GM12892 (cell line): ENCODE measurements around the gene GALNT9.

ENCODE experiments used
- DNase-seq: peaks from one replicate; pipeline ENCODE4 v3.0.0; 2011; ENCODE audit not compliant: insufficient read length
- FAIRE-seq: peaks from 2 replicates; lab custom pipeline; 2011; peaks lifted over from hg19 to GRCh38; lab: Jason Lieb, UNC
- POLR2A ChIP-seq: IDR thresholded peaks from 2 replicates; pipeline ENCODE4 v1.6.1; 2011; ENCODE audit warnings: low read depth, low read length, control low read depth
- POLR2AphosphoS5 ChIP-seq: IDR thresholded peaks from 2 replicates; pipeline ENCODE4 v1.6.1; 2011; ENCODE audit warnings: low read depth, low read length, control low read depth
- TAF1 ChIP-seq: IDR thresholded peaks from 2 replicates; pipeline ENCODE4 v1.6.1; 2011; ENCODE audit warnings: low read depth, mild to moderate bottlenecking, control low read depth, low read length, borderline replicate concordance

GALNT9 gene

GRCh38 chr12:132172619-132173018 is 156.8 kb downstream of the GALNT9 start:
- DNase-seq = no peak
- TF ChIP-seq POLR2A (no peak), POLR2AphosphoS5 (no peak), TAF1 (no peak)
- no peak for FAIRE-seq

GRCh38 chr12:132171968-132172521 is 157.3 kb downstream of the GALNT9 start:
- TF ChIP-seq TAF1 (no peak), POLR2AphosphoS5 (no peak), POLR2A (no peak)
- DNase-seq (no peak), FAIRE-seq (no peak)

- DNase-seq (no peak), FAIRE-seq (no peak)
- TF ChIP-seq POLR2AphosphoS5 (no peak), TAF1 (no peak), POLR2A (no peak)
These were observed 158.0 kb downstream of the GALNT9 start for GRCh38 chr12:132171293-132171967.

GRCh38 chr12:132170637-132171292 is 158.6 kb downstream of the GALNT9 start:
- no peak for DNase-seq
- TF ChIP-seq TAF1 (no peak), POLR2A (no peak)
- FAIRE-seq = no peak

GRCh38 chr12:132170094-132170636 is 159.2 kb downstream of the GALNT9 start:
- no peak for DNase-seq
- no peak for FAIRE-seq

GRCh38 chr12:132169376-132169775 is 160.0 kb downstream of the GALNT9 start:
- TF ChIP-seq POLR2A (no peak), TAF1 (no peak), POLR2AphosphoS5 (no peak)
- FAIRE-seq = no peak
- no peak for DNase-seq

More at GRCh38 chr12:132170094-132170636, 159.2 kb downstream of the GALNT9 start:
- no peak for TF ChIP-seq POLR2A
- no peak for TF ChIP-seq TAF1
- TF ChIP-seq POLR2AphosphoS5 = no peak

GRCh38 chr12:132168311-132169031 is 160.9 kb downstream of the GALNT9 start:
- TF ChIP-seq TAF1 (no peak), POLR2AphosphoS5 (no peak), POLR2A (no peak)
- DNase-seq = no peak
- no peak for FAIRE-seq

GRCh38 chr12:132167611-132168310 is 161.6 kb downstream of the GALNT9 start:
- no peak for DNase-seq
- FAIRE-seq = no peak
- no peak for TF ChIP-seq POLR2A
- TF ChIP-seq POLR2AphosphoS5 = no peak
- TF ChIP-seq TAF1 = no peak

- DNase-seq (no peak), FAIRE-seq (no peak)
- no peak for TF ChIP-seq POLR2AphosphoS5
- TF ChIP-seq TAF1 = no peak
These were observed 162.4 kb downstream of the GALNT9 start for GRCh38 chr12:132166801-132167591.

GRCh38 chr12:132166093-132166492 is 163.3 kb downstream of the GALNT9 start:
- TF ChIP-seq POLR2AphosphoS5 (no peak), TAF1 (no peak), POLR2A (no peak)
- DNase-seq (no peak), FAIRE-seq (no peak)
